ENCODE data around the gene PXYLP1. TPM values are rescaled to one million over a fixed set of nuclear protein-coding genes. Genes with fewer than 3 reads are reported as not detected.

PXYLP1 gene
- total and polyA plus RNA-seq, 4 donors: 3.8 to 29.6 (median 12.5) TPM

- WGBS, 2 donors: 94 to 97% methylated on average over 3 of the region's 3 CpGs
Measured at GRCh38 chr3:141333836-141334626, 102.4 kb downstream of the PXYLP1 start.

GRCh38 chr3:141334627-141335250 is 103.1 kb downstream of the PXYLP1 start:
- ATAC-seq (ENCODE audit: low FRiP score): no peak
- 90 to 93% methylated on average over 11 of the region's 11 CpGs for whole genome bisulfite sequencing, 2 donors
- no peak overlapping the region for H3K4me3 ChIP-seq (ENCODE audit: low read length in 2 of 2)

More at GRCh38 chr3:141333836-141334626, 102.4 kb downstream of the PXYLP1 start:
- ATAC-seq (ENCODE audit: low FRiP score) (peak; percentile 6), DNase-seq (no peak)
- H3K36me3 ChIP-seq (ENCODE audit: control insufficient read depth in 1 of 2, insufficient read depth in 2 of 2, low read length in 1 of 2): no peaks in the 10 kb centered on the region
- H3K27ac ChIP-seq (ENCODE audit: low read depth in 1 of 2, low read length in 2 of 2): no peak overlapping the region
- H3K9me3 ChIP-seq (ENCODE audit: control insufficient read depth, low read length): no peaks in the 10 kb centered on the region
- H3K4me1 ChIP-seq (ENCODE audit: control insufficient read depth in 1 of 2, insufficient read depth in 2 of 2, low read length in 2 of 2): no peaks in the 10 kb centered on the region
- H3K4me3 ChIP-seq (ENCODE audit: low read length in 2 of 2): no peak overlapping the region
- intact Hi-C loops (cut with DNase I): no loop called here
- H3K27me3 ChIP-seq (ENCODE audit: control insufficient read depth in 1 of 2, insufficient read depth in 2 of 2, low read length in 1 of 2): no peaks in the 10 kb centered on the region

GRCh38 chr3:141335531-141336061 is 104.0 kb downstream of the PXYLP1 start:
- Histone ChIP-seq H3K27ac (ENCODE audit: low read depth in 1 of 2, low read length in 2 of 2) (no peak overlapping the region), H3K4me1 (ENCODE audit: control insufficient read depth in 1 of 2, insufficient read depth in 2 of 2, low read length in 2 of 2) (no peaks in the 10 kb centered on the region), H3K27me3 (ENCODE audit: control insufficient read depth in 1 of 2, insufficient read depth in 2 of 2, low read length in 1 of 2) (no peaks in the 10 kb centered on the region), H3K9me3 (ENCODE audit: control insufficient read depth, low read length) (no peaks in the 10 kb centered on the region), H3K4me3 (ENCODE audit: low read length in 2 of 2) (no peak overlapping the region), H3K36me3 (ENCODE audit: control insufficient read depth in 1 of 2, insufficient read depth in 2 of 2, low read length in 1 of 2) (no peaks in the 10 kb centered on the region)
- DNase-seq: no peak
- WGBS, 2 donors: 56 to 61% methylated on average over 2 of the region's 2 CpGs
- no peak for ATAC-seq (ENCODE audit: low FRiP score)
- intact Hi-C loops (cut with DNase I): no loop called here

More at GRCh38 chr3:141334627-141335250, 103.1 kb downstream of the PXYLP1 start:
- intact Hi-C loops (cut with DNase I): no loop called here
- Histone ChIP-seq H3K27me3 (ENCODE audit: control insufficient read depth in 1 of 2, insufficient read depth in 2 of 2, low read length in 1 of 2) (no peaks in the 10 kb centered on the region), H3K36me3 (ENCODE audit: control insufficient read depth in 1 of 2, insufficient read depth in 2 of 2, low read length in 1 of 2) (no peaks in the 10 kb centered on the region), H3K4me1 (ENCODE audit: control insufficient read depth in 1 of 2, insufficient read depth in 2 of 2, low read length in 2 of 2) (no peaks in the 10 kb centered on the region), H3K9me3 (ENCODE audit: control insufficient read depth, low read length) (no peaks in the 10 kb centered on the region), H3K27ac (ENCODE audit: low read depth in 1 of 2, low read length in 2 of 2) (no peak overlapping the region)
- DNase-seq: no peak

DNA sequence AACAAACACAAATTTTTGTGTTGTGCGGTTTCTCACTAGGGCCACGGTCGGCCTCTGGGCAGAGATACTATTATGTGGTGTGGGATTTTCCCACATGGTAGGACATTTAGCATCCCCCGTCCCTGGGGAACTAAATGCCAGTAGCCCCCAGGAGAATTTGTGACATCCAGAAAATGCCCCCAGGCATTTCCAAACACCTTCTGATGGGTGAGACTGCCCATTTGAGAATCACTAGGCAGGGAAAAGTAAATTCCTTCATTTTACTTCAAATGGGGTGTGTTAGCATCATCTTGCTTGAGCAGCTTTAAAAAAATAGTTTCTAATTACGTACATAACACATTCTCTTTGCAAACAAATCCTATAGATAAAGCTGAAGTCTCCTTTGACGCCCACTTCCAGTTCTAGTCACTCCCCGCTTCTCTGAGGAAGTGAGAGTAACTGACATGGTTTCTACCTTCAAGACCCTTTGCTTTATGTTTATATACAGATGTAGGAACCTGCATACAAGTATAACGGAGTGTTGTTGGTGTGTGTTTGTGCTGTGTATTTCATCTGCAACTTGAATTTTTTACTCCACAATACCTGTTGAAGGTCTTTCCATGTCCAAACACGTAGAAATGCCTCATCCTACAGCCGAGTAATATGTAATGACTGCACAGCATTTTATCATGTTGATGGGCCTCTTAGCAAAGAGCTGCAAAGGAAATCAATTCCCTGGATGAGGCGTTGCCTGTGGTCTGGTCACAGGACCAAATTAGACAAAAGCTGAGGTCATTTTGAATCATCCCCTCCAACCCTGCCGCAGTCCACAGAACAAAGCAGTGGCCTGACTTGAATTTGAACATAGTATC is 105.3 kb downstream of the PXYLP1 start:
- Histone ChIP-seq H3K27me3 (ENCODE audit: control insufficient read depth in 1 of 2, insufficient read depth in 2 of 2, low read length in 1 of 2) (no peaks in the 10 kb centered on the region), H3K4me3 (ENCODE audit: low read length in 2 of 2) (no peak overlapping the region), H3K9me3 (ENCODE audit: control insufficient read depth, low read length) (no peaks in the 10 kb centered on the region), H3K36me3 (ENCODE audit: control insufficient read depth in 1 of 2, insufficient read depth in 2 of 2, low read length in 1 of 2) (no peaks in the 10 kb centered on the region), H3K4me1 (ENCODE audit: control insufficient read depth in 1 of 2, insufficient read depth in 2 of 2, low read length in 2 of 2) (no peaks in the 10 kb centered on the region), H3K27ac (ENCODE audit: low read depth in 1 of 2, low read length in 2 of 2) (no peak overlapping the region)
- ATAC-seq (ENCODE audit: low FRiP score) (no peak), DNase-seq (no peak)
- WGBS, 2 donors: 87 to 90% methylated on average over 12 of the region's 12 CpGs
- intact Hi-C loops (cut with DNase I): no loop called here

GRCh38 chr3:141337523-141337854 is 105.9 kb downstream of the PXYLP1 start:
- 99 to 100% methylated on average over 1 of the region's 1 CpG for WGBS, 2 donors
- intact Hi-C loops (cut with DNase I): no loop called here
- ATAC-seq (ENCODE audit: low FRiP score) (no peak), DNase-seq (no peak)
- Histone ChIP-seq H3K27me3 (ENCODE audit: control insufficient read depth in 1 of 2, insufficient read depth in 2 of 2, low read length in 1 of 2) (no peaks in the 10 kb centered on the region), H3K27ac (ENCODE audit: low read depth in 1 of 2, low read length in 2 of 2) (no peak overlapping the region), H3K9me3 (ENCODE audit: control insufficient read depth, low read length) (no peaks in the 10 kb centered on the region), H3K4me1 (ENCODE audit: control insufficient read depth in 1 of 2, insufficient read depth in 2 of 2, low read length in 2 of 2) (no peaks in the 10 kb centered on the region), H3K36me3 (ENCODE audit: control insufficient read depth in 1 of 2, insufficient read depth in 2 of 2, low read length in 1 of 2) (no peaks in the 10 kb centered on the region), H3K4me3 (ENCODE audit: low read length in 2 of 2) (no peak overlapping the region)

DNA sequence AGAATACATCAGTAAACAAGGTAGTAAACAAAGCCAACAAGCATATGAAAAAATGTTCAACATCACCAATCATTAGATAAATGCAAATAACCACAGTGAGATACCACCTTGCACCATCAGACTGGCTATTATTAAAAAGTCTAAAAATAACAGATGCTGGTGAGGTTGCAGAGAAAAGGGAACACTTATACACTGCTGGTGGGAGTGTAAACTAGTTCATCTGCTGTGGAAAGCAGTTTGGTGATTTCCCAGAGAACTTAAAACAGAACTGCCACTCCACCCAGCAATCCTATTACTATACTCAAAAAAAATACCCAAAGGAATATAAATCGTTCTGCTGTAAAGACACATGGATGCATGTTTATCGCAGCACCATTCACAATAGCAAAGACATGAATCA is 106.4 kb downstream of the PXYLP1 start:
- DNase-seq (no peak), ATAC-seq (ENCODE audit: low FRiP score) (no peak)
- H3K36me3 ChIP-seq (ENCODE audit: control insufficient read depth in 1 of 2, insufficient read depth in 2 of 2, low read length in 1 of 2): no peaks in the 10 kb centered on the region
- 95 to 96% methylated on average over 2 of the region's 2 CpGs for WGBS, 2 donors
- no peak overlapping the region for H3K27ac ChIP-seq (ENCODE audit: low read depth in 1 of 2, low read length in 2 of 2)
- intact Hi-C loops (cut with DNase I): no loop called here
- no peaks in the 10 kb centered on the region for H3K4me1 ChIP-seq (ENCODE audit: control insufficient read depth in 1 of 2, insufficient read depth in 2 of 2, low read length in 2 of 2)
- no peak overlapping the region for H3K4me3 ChIP-seq (ENCODE audit: low read length in 2 of 2)
- H3K9me3 ChIP-seq (ENCODE audit: control insufficient read depth, low read length): no peaks in the 10 kb centered on the region
- H3K27me3 ChIP-seq (ENCODE audit: control insufficient read depth in 1 of 2, insufficient read depth in 2 of 2, low read length in 1 of 2): no peaks in the 10 kb centered on the region

DNA sequence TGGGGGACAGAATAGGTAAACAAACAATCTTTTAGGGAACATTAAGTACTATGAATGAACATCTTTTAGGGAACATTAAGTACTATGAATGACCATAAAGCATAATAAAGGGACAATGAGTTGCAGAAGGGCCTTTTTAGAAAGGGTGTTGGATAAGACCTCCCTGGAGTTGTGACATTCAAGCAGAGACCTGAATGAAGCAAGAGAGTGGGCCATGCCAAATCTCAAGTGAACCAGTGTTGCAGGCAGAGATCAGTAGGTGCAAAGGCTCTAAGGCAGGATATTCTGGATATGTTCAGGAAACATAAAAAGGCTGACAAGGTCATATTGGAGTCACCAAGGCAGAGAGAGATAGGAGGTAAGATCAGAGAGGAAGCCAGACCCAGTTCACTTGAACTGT is 107.3 kb downstream of the PXYLP1 start:
- Histone ChIP-seq H3K4me1 (ENCODE audit: control insufficient read depth in 1 of 2, insufficient read depth in 2 of 2, low read length in 2 of 2) (no peaks in the 10 kb centered on the region), H3K27ac (ENCODE audit: low read depth in 1 of 2, low read length in 2 of 2) (no peak overlapping the region), H3K36me3 (ENCODE audit: control insufficient read depth in 1 of 2, insufficient read depth in 2 of 2, low read length in 1 of 2) (no peaks in the 10 kb centered on the region), H3K27me3 (ENCODE audit: control insufficient read depth in 1 of 2, insufficient read depth in 2 of 2, low read length in 1 of 2) (no peaks in the 10 kb centered on the region), H3K4me3 (ENCODE audit: low read length in 2 of 2) (no peak overlapping the region), H3K9me3 (ENCODE audit: control insufficient read depth, low read length) (no peaks in the 10 kb centered on the region)
- DNase-seq (no peak), ATAC-seq (ENCODE audit: low FRiP score) (no peak)
- intact Hi-C loops (cut with DNase I): no loop called here

- H3K27ac ChIP-seq (ENCODE audit: low read depth in 1 of 2, low read length in 2 of 2): no peak overlapping the region
- no peaks in the 10 kb centered on the region for H3K9me3 ChIP-seq (ENCODE audit: control insufficient read depth, low read length)
- H3K4me3 ChIP-seq (ENCODE audit: low read length in 2 of 2): no peak overlapping the region
- no peaks in the 10 kb centered on the region for H3K27me3 ChIP-seq (ENCODE audit: control insufficient read depth in 1 of 2, insufficient read depth in 2 of 2, low read length in 1 of 2)
- no peak for DNase-seq
- intact Hi-C loops (cut with DNase I): no loop called here
- no peak for ATAC-seq (ENCODE audit: low FRiP score)
- H3K36me3 ChIP-seq (ENCODE audit: control insufficient read depth in 1 of 2, insufficient read depth in 2 of 2, low read length in 1 of 2): no peaks in the 10 kb centered on the region
- 93 to 94% methylated on average over 1 of the region's 1 CpG for WGBS, 2 donors
- H3K4me1 ChIP-seq (ENCODE audit: control insufficient read depth in 1 of 2, insufficient read depth in 2 of 2, low read length in 2 of 2): no peaks in the 10 kb centered on the region
Measured at GRCh38 chr3:141341536-141341935, 109.9 kb downstream of the PXYLP1 start.
